ENCODE data around the gene SAXO2. TPM values are rescaled to one million over a fixed set of nuclear protein-coding genes. Genes with fewer than 3 reads are reported as not detected.
"Not testable (repeated sequence)": the region's sequence is repeated elsewhere in the genome, so short reads cannot be mapped to it uniquely, and the experiment has no call there.

The SAXO2 gene
- 2.1 TPM for total RNA-seq

GRCh38 chr15:82262422-82263026 lies at the start of gene SAXO2, which contains the start of gene EFL1:
Gene SAXO2 (plus strand): TSS chr15:82262818. CDS start chr15:82262880, 62 bp downstream.
Gene EFL1 (minus strand): TSS chr15:82262734. CDS start chr15:82261778, 956 bp downstream.
- Histone ChIP-seq H3K4me1 (ENCODE audit: insufficient read depth, low read length) (peaks cover 22% of the 10 kb centered on the region), H3K9me3 (ENCODE audit: low read depth, low read length) (no peaks in the 10 kb centered on the region), H3K4me3 (ENCODE audit: low read length) (peak within 1 kb of the TSS; percentile 67), H3K27me3 (ENCODE audit: insufficient read depth, low read length) (no peaks in the 10 kb centered on the region)

- not testable (repeated sequence) for H3K4me3 ChIP-seq (ENCODE audit: low read length); H3K9me3 ChIP-seq (ENCODE audit: low read depth, low read length); H3K4me1 ChIP-seq (ENCODE audit: insufficient read depth, low read length); H3K27me3 ChIP-seq (ENCODE audit: insufficient read depth, low read length)
Observed at GRCh38 chr15:82216092-82216491, 46.5 kb upstream of the SAXO2 start.

DNA sequence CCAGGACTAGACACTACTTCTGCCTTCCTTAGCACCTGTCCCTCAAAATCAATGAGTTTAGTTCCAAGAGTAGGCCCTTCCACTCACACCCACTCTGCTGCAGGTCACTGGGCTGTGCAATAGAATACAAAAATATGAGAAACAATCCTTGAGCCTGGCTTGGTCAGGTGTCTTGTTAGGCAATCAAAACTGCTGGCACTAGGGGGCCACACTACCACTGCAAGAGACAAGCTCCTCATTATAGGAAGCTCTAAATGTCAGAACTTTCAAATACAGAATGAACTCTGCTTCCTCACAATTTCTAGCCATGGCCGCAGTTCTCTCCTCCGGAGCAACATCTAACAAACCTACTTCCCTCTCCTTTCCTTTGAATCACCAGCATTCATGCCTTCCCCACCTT lies 41.1 kb upstream of the SAXO2 start:
- not testable (repeated sequence) for H3K4me1 ChIP-seq (ENCODE audit: insufficient read depth, low read length); H3K9me3 ChIP-seq (ENCODE audit: low read depth, low read length); H3K27me3 ChIP-seq (ENCODE audit: insufficient read depth, low read length); H3K4me3 ChIP-seq (ENCODE audit: low read length)

GRCh38 chr15:82228750-82229149 lies 33.9 kb upstream of the SAXO2 start:
- no peak overlapping the region for H3K4me3 ChIP-seq (ENCODE audit: low read length)
- no peaks in the 10 kb centered on the region for H3K27me3 ChIP-seq (ENCODE audit: insufficient read depth, low read length)
- H3K4me1 ChIP-seq (ENCODE audit: insufficient read depth, low read length): no peaks in the 10 kb centered on the region
- no peaks in the 10 kb centered on the region for H3K9me3 ChIP-seq (ENCODE audit: low read depth, low read length)

- H3K9me3 ChIP-seq (ENCODE audit: low read depth, low read length): no peaks in the 10 kb centered on the region
- no peak overlapping the region for H3K4me3 ChIP-seq (ENCODE audit: low read length)
- no peaks in the 10 kb centered on the region for H3K27me3 ChIP-seq (ENCODE audit: insufficient read depth, low read length)
- no peaks in the 10 kb centered on the region for H3K4me1 ChIP-seq (ENCODE audit: insufficient read depth, low read length)
Observed at GRCh38 chr15:82231233-82231632, 31.4 kb upstream of the SAXO2 start.

DNA sequence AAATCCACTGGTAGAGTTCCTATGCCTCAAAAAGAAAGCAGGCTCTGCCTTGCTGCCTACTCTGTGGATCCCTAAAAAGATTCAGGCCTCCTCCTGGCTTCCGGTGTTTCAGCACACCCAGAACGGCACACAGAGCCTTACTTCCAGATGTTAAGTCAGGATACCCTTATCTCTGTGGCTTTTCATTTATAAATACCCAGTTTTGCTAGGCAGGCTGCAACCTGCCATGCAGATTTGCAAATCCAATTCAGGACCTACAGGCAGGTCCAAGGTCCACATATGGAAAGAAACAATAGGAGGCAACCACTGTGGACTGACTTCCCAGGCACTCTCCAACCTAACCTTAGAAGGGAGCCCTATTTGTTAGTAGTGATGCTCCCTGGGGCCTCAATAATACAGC lies 30.8 kb upstream of the SAXO2 start:
- Histone ChIP-seq H3K9me3 (ENCODE audit: low read depth, low read length) (no peaks in the 10 kb centered on the region), H3K27me3 (ENCODE audit: insufficient read depth, low read length) (no peaks in the 10 kb centered on the region), H3K4me3 (ENCODE audit: low read length) (no peak overlapping the region), H3K4me1 (ENCODE audit: insufficient read depth, low read length) (no peaks in the 10 kb centered on the region)

DNA sequence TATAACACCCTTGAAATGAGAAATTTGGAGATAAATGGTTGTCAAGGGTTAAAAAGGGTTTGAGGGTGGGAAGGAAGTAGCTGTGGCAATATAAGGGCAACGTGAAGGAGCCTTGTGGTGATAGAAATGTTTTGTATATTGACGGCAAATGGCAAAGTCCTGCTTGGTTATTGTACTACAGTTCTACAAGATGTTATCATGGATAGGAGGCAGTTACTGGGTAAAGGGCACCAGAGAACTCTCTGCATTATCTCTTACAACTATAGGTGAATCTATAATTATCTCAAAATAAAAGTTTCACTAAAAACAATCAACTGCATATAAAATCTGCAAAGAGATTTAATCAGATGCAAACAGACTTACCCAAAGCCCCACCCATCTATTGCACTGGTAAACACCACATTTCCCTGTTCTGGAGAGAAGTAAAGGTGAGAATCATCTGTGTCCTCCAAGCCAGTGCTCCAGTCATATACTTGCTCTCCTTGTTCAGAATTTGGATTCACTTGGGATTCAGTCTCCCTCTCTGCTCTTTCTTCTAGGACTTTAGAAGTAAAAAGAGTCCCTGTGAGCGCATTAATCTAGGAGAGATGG lies 24.6 kb upstream of the SAXO2 start:
- not testable (repeated sequence) for H3K4me3 ChIP-seq (ENCODE audit: low read length); H3K4me1 ChIP-seq (ENCODE audit: insufficient read depth, low read length); H3K9me3 ChIP-seq (ENCODE audit: low read depth, low read length); H3K27me3 ChIP-seq (ENCODE audit: insufficient read depth, low read length)

GRCh38 chr15:82239685-82240391 lies 22.8 kb upstream of the SAXO2 start:
- no peaks in the 10 kb centered on the region for H3K4me1 ChIP-seq (ENCODE audit: insufficient read depth, low read length)
- H3K9me3 ChIP-seq (ENCODE audit: low read depth, low read length): no peaks in the 10 kb centered on the region
- no peak overlapping the region for H3K4me3 ChIP-seq (ENCODE audit: low read length)
- H3K27me3 ChIP-seq (ENCODE audit: insufficient read depth, low read length): no peaks in the 10 kb centered on the region

GRCh38 chr15:82241836-82242499 lies 20.6 kb upstream of the SAXO2 start:
- H3K9me3 ChIP-seq (ENCODE audit: low read depth, low read length); H3K4me1 ChIP-seq (ENCODE audit: insufficient read depth, low read length); H3K4me3 ChIP-seq (ENCODE audit: low read length); H3K27me3 ChIP-seq (ENCODE audit: insufficient read depth, low read length): not testable (repeated sequence)

- not testable (repeated sequence) for H3K4me1 ChIP-seq (ENCODE audit: insufficient read depth, low read length); H3K27me3 ChIP-seq (ENCODE audit: insufficient read depth, low read length); H3K9me3 ChIP-seq (ENCODE audit: low read depth, low read length); H3K4me3 ChIP-seq (ENCODE audit: low read length)
Observed at GRCh38 chr15:82243644-82244043, 19.0 kb upstream of the SAXO2 start.

- not testable (repeated sequence) for H3K4me3 ChIP-seq (ENCODE audit: low read length)
Observed at GRCh38 chr15:82245956-82246355, 16.7 kb upstream of the SAXO2 start.

DNA sequence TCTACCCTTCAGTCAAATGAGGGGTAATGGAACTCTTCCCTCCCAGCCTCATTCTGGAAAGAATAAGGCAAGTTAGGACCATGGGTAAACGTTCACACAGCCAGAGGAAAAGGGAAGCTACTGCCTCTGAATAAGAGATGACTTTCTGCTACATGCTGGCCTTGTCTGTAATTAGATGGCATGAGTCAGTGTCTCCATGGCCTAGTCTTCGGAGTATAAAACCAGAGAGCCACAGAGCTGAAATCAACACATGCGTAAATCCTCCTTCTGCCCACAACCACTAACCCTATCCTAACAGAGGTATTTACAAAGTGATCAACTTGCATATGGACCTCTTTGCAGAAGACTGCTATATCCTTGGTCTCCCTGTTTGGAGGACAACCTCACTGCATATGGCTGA lies 14.4 kb upstream of the SAXO2 start:
- not testable (repeated sequence) for H3K4me1 ChIP-seq (ENCODE audit: insufficient read depth, low read length); H3K27me3 ChIP-seq (ENCODE audit: insufficient read depth, low read length)

More at GRCh38 chr15:82245956-82246355, 16.7 kb upstream of the SAXO2 start:
- not testable (repeated sequence) for H3K4me1 ChIP-seq (ENCODE audit: insufficient read depth, low read length); H3K27me3 ChIP-seq (ENCODE audit: insufficient read depth, low read length); H3K9me3 ChIP-seq (ENCODE audit: low read depth, low read length)

DNA sequence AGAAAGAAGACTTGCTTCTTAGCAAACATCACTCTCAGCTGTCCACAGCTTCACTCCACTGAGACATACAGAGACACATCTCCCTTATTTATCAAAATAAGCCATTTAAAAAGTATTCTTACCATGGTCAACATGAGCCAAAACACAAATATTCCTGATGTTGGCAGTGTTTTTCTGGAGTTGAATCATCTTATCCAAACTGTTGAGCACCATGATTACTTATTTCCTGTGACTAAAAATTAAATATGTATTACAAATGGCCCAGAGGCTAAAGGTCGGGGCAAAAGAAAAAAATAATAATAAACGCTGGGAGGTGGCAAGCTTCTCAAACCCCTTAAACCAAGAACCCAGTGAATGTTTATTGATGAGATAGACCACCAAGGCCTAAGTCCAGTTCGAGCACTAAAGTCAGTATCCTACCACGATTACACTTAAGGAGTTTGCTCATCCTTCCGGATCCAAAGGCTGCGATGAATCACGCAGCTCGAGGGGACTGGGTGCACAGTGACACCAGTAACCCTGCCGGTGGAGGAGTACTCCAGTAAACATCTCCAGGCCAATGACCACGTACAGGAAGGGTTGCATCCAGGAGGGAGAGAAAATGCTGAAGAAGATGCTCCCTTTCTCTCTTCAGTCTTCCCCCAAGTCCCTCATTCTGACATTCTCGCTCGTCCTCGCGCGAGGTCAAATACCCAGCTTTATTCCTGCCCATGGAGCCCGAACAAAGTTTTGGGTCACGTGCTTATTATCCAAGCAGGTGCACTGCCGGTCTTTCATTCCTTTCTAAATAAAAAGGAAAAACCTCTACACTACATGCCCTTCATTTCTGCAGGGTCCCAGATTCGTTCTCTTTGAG lies 824 bp upstream of the SAXO2 start:
- Histone ChIP-seq H3K4me3 (ENCODE audit: low read length) (peak overlapping the region; percentile 67), H3K4me1 (ENCODE audit: insufficient read depth, low read length) (peaks cover 19% of the 10 kb centered on the region)
- not testable (repeated sequence) for H3K27me3 ChIP-seq (ENCODE audit: insufficient read depth, low read length); H3K9me3 ChIP-seq (ENCODE audit: low read depth, low read length)

More for the DNA sequence above, 14.4 kb upstream of the SAXO2 start:
- H3K4me3 ChIP-seq (ENCODE audit: low read length); H3K9me3 ChIP-seq (ENCODE audit: low read depth, low read length): not testable (repeated sequence)

GRCh38 chr15:82263350-82263749 lies 732 bp downstream of the SAXO2 start:
- Histone ChIP-seq H3K9me3 (ENCODE audit: low read depth, low read length) (no peaks in the 10 kb centered on the region), H3K4me3 (ENCODE audit: low read length) (no peak overlapping the region)

DNA sequence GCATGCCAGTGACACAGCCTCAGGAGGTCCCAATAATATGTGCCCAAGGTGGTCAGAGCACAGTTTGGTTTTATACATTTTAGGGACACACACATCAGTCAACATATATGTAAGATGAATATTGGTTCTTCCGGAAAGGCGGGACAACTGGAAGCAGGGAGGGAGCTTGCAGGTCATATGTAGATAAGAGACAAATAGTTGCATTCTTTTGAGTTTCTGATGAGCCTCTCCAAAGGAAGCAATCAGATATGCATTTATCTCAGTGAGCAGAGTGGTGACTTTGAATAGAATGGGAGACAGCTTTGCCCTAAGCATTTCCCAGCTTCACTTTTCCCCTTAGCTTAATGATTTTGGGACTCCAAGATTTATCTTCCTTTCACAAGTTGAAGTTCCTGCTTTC lies 4.5 kb downstream of the SAXO2 start:
- H3K9me3 ChIP-seq (ENCODE audit: low read depth, low read length); H3K4me3 ChIP-seq (ENCODE audit: low read length); H3K27me3 ChIP-seq (ENCODE audit: insufficient read depth, low read length); H3K4me1 ChIP-seq (ENCODE audit: insufficient read depth, low read length): not testable (repeated sequence)

More at GRCh38 chr15:82263350-82263749, 732 bp downstream of the SAXO2 start:
- Histone ChIP-seq H3K4me1 (ENCODE audit: insufficient read depth, low read length) (peaks cover 22% of the 10 kb centered on the region), H3K27me3 (ENCODE audit: insufficient read depth, low read length) (no peaks in the 10 kb centered on the region)
